Activated CD4-positive, alpha-beta T cell treated with anti-CD3 and anti-CD28 coated beads, Interleukin-2, amount 10 ng/mL, durations not matched to agents 24 days and 14 days (primary cell): ENCODE measurements around the gene TXNRD1. TPM values are rescaled to one million over a fixed set of nuclear protein-coding genes. Genes with fewer than 3 reads are reported as not detected.
A peak's percentile ranks its signal among the peaks of the same experiment; 100 is the strongest.
"Not testable (repeated sequence)": the region's sequence is repeated elsewhere in the genome, so short reads cannot be mapped to it uniquely, and the experiment has no call there.

Experiments used
- DNase-seq: peaks from one replicate; pipeline ENCODE4 v3.0.0; 2022
- H3K27ac Mint-ChIP-seq: one replicate; pipeline ENCODE4 v1.8.0; 2022; ENCODE audit warnings: mild to moderate bottlenecking, mixed read lengths
- H3K27me3 Mint-ChIP-seq: one replicate; pipeline ENCODE4 v1.8.0; 2022; ENCODE audit warnings: mixed read lengths
- H3K36me3 Mint-ChIP-seq: one replicate; pipeline ENCODE4 v1.8.0; 2022; ENCODE audit warnings: low read depth, mild to moderate bottlenecking, mixed read lengths
- H3K4me1 Mint-ChIP-seq: one replicate; pipeline ENCODE4 v1.8.0; 2021; ENCODE audit warnings: mixed read lengths
- H3K4me3 Mint-ChIP-seq: one replicate; pipeline ENCODE4 v1.8.0; 2022; ENCODE audit warnings: mild to moderate bottlenecking, moderate library complexity, mixed read lengths
- H3K9me3 Mint-ChIP-seq: one replicate; pipeline ENCODE4 v1.8.0; 2021; ENCODE audit warnings: mixed read lengths
- intact Hi-C: fragments of 100-400 bp; cut with micrococcal nuclease; formaldehyde crosslinking; loops from one replicate; pipeline ENCODE4 v1.15.1; 2023
- total RNA-seq: library from RNA; stranded (reverse); gene quantifications from 2 replicates; pipeline ENCODE4 v1.2.3, GENCODE V29; 2022

The TXNRD1 gene
- total RNA-seq, 1 donor from 2014 or later: 99.7 TPM

GRCh38 chr12:104314242-104314614, 98.6 kb downstream of the TXNRD1 start:
- Mint-ChIP-seq H3K27ac (no peak overlapping the region), H3K4me3 (no peak overlapping the region), H3K4me1 (peaks cover 14% of the 10 kb centered on the region), H3K9me3 (no peaks in the 10 kb centered on the region), H3K27me3 (no peaks in the 10 kb centered on the region), H3K36me3 (peaks cover 54% of the 10 kb centered on the region)
- intact Hi-C loops: no loop called here
- DNase-seq: peak; percentile 43

- intact Hi-C loops: no loop called here
- DNase-seq: peak; percentile 35
- Mint-ChIP-seq H3K9me3 (no peaks in the 10 kb centered on the region), H3K4me1 (peaks cover 12% of the 10 kb centered on the region), H3K27ac (no peak overlapping the region), H3K4me3 (no peak overlapping the region), H3K27me3 (no peaks in the 10 kb centered on the region), H3K36me3 (peaks cover 58% of the 10 kb centered on the region)
Observed at GRCh38 chr12:104315326-104316224, 100.0 kb downstream of the TXNRD1 start.

GRCh38 chr12:104316936-104317335, 101.4 kb downstream of the TXNRD1 start:
- intact Hi-C loops: no loop called here
- peaks cover 63% of the 10 kb centered on the region for H3K36me3 Mint-ChIP-seq

GRCh38 chr12:104317538-104318210, 102.1 kb downstream of the TXNRD1 start:
- intact Hi-C loops: no loop called here
- Mint-ChIP-seq H3K9me3 (no peaks in the 10 kb centered on the region), H3K27ac (no peak overlapping the region), H3K36me3 (peaks cover 62% of the 10 kb centered on the region), H3K27me3 (no peaks in the 10 kb centered on the region), H3K4me3 (no peak overlapping the region), H3K4me1 (peaks cover 12% of the 10 kb centered on the region)
- DNase-seq: peak; percentile 34

More at GRCh38 chr12:104316936-104317335, 101.4 kb downstream of the TXNRD1 start:
- no peak for DNase-seq
- H3K27me3 Mint-ChIP-seq: no peaks in the 10 kb centered on the region
- H3K4me1 Mint-ChIP-seq: peaks cover 12% of the 10 kb centered on the region
- H3K9me3 Mint-ChIP-seq: no peaks in the 10 kb centered on the region
- H3K4me3 Mint-ChIP-seq: no peak overlapping the region
- no peak overlapping the region for H3K27ac Mint-ChIP-seq

GRCh38 chr12:104319028-104319427, 103.4 kb downstream of the TXNRD1 start:
- intact Hi-C loops: no loop called here
- Mint-ChIP-seq H3K27me3 (no peaks in the 10 kb centered on the region), H3K36me3 (peaks cover 56% of the 10 kb centered on the region), H3K4me1 (peaks cover 8% of the 10 kb centered on the region), H3K4me3 (no peak overlapping the region), H3K9me3 (no peaks in the 10 kb centered on the region), H3K27ac (no peak overlapping the region)
- DNase-seq: peak; percentile 49

GRCh38 chr12:104319918-104320626, 104.5 kb downstream of the TXNRD1 start:
- Mint-ChIP-seq H3K27me3 (no peaks in the 10 kb centered on the region), H3K36me3 (peaks cover 56% of the 10 kb centered on the region), H3K4me3 (no peak overlapping the region), H3K9me3 (no peaks in the 10 kb centered on the region), H3K27ac (peak overlapping the region; percentile 6), H3K4me1 (peaks cover 6% of the 10 kb centered on the region)
- DNase-seq: peak; percentile 48
- intact Hi-C loops: no loop called here

- intact Hi-C loops: no loop called here
- H3K9me3 Mint-ChIP-seq: no peaks in the 10 kb centered on the region
Observed at GRCh38 chr12:104320627-104321024, 105.0 kb downstream of the TXNRD1 start.

GRCh38 chr12:104321949-104322348, 106.4 kb downstream of the TXNRD1 start:
- Mint-ChIP-seq H3K36me3 (peaks cover 51% of the 10 kb centered on the region), H3K27ac (no peak overlapping the region), H3K4me3 (no peak overlapping the region), H3K27me3 (no peaks in the 10 kb centered on the region), H3K4me1 (no peaks in the 10 kb centered on the region), H3K9me3 (no peaks in the 10 kb centered on the region)
- DNase-seq: no peak
- intact Hi-C loops: no loop called here

More at GRCh38 chr12:104320627-104321024, 105.0 kb downstream of the TXNRD1 start:
- Mint-ChIP-seq H3K27ac (no peak overlapping the region), H3K27me3 (no peaks in the 10 kb centered on the region), H3K4me1 (peaks cover under 1% of the 10 kb centered on the region), H3K4me3 (no peak overlapping the region), H3K36me3 (peaks cover 54% of the 10 kb centered on the region)
- DNase-seq: peak; percentile 18

- intact Hi-C loops, H3K4me3 Mint-ChIP-seq, H3K4me1 Mint-ChIP-seq, DNase-seq, H3K27ac Mint-ChIP-seq, H3K9me3 Mint-ChIP-seq, H3K27me3 Mint-ChIP-seq: not testable (repeated sequence)
- peaks cover 52% of the 10 kb centered on the region for H3K36me3 Mint-ChIP-seq
Observed at GRCh38 chr12:104322533-104322932, 107.0 kb downstream of the TXNRD1 start.

GRCh38 chr12:104323899-104324298, 108.3 kb downstream of the TXNRD1 start:
- Mint-ChIP-seq H3K4me3 (no peak overlapping the region), H3K4me1 (no peaks in the 10 kb centered on the region), H3K27me3 (no peaks in the 10 kb centered on the region), H3K36me3 (peaks cover 54% of the 10 kb centered on the region), H3K9me3 (no peaks in the 10 kb centered on the region), H3K27ac (no peak overlapping the region)
- DNase-seq: no peak
- intact Hi-C loops: no loop called here

- H3K27me3 Mint-ChIP-seq, H3K9me3 Mint-ChIP-seq, intact Hi-C loops, H3K4me3 Mint-ChIP-seq, H3K27ac Mint-ChIP-seq, DNase-seq, H3K4me1 Mint-ChIP-seq: not testable (repeated sequence)
- peaks cover 41% of the 10 kb centered on the region for H3K36me3 Mint-ChIP-seq
Observed at GRCh38 chr12:104328278-104328677, 112.7 kb downstream of the TXNRD1 start.

GRCh38 chr12:104328790-104329189, 113.2 kb downstream of the TXNRD1 start:
- intact Hi-C loops: no loop called here
- no peak for DNase-seq
- Mint-ChIP-seq H3K27ac (no peak overlapping the region), H3K9me3 (no peaks in the 10 kb centered on the region), H3K4me3 (no peak overlapping the region), H3K27me3 (no peaks in the 10 kb centered on the region), H3K36me3 (peaks cover 43% of the 10 kb centered on the region), H3K4me1 (no peaks in the 10 kb centered on the region)

GRCh38 chr12:104329707-104330532, 114.3 kb downstream of the TXNRD1 start:
- H3K4me3 Mint-ChIP-seq: no peak overlapping the region
- H3K27ac Mint-ChIP-seq: no peak overlapping the region
- intact Hi-C loops: no loop called here
- no peaks in the 10 kb centered on the region for H3K27me3 Mint-ChIP-seq
- H3K9me3 Mint-ChIP-seq: no peaks in the 10 kb centered on the region
- peaks cover 41% of the 10 kb centered on the region for H3K36me3 Mint-ChIP-seq
- no peak for DNase-seq
- no peaks in the 10 kb centered on the region for H3K4me1 Mint-ChIP-seq
